Breast epithelium (tissue), 3 donors: ENCODE data around the gene FPR2.

Experiments used
- POLR2A ChIP-seq: fragments of 450-650 bp; IDR thresholded peaks from one replicate; pipeline ENCODE4 v1.6.1; 2016; ENCODE audit warnings: antibody characterized with exemption, mild to moderate bottlenecking, moderate library complexity
- TF ChIP-seq, protein P1 (sequence below), 3 donors: fragments of 450-650 bp; IDR thresholded peaks; one replicate each; pipeline ENCODE4 v1.5.1; 2016 to 2017; ENCODE audit warnings: antibody characterized with exemption in 3 of 3, mild to moderate bottlenecking in 3 of 3, moderate library complexity in 3 of 3

DNA sequence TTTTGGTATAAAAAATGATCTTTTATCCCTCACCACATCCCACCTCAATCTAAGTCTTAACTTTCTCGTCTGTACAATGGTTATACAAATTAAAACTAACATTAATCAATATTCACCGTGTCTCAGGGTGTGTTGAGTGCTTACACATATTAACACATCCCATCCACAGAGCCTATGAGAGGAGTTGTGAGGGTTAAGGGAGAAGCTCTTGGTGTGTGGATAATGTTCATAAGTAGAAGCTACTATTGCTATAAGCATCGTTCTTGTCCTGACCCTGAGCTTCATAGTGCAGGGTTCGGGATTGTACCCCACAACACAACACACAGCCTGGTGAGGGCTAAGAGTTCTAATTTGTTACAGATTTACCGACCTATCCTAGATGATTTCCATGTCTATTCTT lies 36.5 kb downstream of the FPR2 start:
- TF ChIP-seq, protein P1, sequence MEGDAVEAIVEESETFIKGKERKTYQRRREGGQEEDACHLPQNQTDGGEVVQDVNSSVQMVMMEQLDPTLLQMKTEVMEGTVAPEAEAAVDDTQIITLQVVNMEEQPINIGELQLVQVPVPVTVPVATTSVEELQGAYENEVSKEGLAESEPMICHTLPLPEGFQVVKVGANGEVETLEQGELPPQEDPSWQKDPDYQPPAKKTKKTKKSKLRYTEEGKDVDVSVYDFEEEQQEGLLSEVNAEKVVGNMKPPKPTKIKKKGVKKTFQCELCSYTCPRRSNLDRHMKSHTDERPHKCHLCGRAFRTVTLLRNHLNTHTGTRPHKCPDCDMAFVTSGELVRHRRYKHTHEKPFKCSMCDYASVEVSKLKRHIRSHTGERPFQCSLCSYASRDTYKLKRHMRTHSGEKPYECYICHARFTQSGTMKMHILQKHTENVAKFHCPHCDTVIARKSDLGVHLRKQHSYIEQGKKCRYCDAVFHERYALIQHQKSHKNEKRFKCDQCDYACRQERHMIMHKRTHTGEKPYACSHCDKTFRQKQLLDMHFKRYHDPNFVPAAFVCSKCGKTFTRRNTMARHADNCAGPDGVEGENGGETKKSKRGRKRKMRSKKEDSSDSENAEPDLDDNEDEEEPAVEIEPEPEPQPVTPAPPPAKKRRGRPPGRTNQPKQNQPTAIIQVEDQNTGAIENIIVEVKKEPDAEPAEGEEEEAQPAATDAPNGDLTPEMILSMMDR (IDR thresholded peaks at IDR 0.05), result no peak
- no peak for TF ChIP-seq POLR2A
